ENCODE measurements around the gene RASSF7.

DNA sequence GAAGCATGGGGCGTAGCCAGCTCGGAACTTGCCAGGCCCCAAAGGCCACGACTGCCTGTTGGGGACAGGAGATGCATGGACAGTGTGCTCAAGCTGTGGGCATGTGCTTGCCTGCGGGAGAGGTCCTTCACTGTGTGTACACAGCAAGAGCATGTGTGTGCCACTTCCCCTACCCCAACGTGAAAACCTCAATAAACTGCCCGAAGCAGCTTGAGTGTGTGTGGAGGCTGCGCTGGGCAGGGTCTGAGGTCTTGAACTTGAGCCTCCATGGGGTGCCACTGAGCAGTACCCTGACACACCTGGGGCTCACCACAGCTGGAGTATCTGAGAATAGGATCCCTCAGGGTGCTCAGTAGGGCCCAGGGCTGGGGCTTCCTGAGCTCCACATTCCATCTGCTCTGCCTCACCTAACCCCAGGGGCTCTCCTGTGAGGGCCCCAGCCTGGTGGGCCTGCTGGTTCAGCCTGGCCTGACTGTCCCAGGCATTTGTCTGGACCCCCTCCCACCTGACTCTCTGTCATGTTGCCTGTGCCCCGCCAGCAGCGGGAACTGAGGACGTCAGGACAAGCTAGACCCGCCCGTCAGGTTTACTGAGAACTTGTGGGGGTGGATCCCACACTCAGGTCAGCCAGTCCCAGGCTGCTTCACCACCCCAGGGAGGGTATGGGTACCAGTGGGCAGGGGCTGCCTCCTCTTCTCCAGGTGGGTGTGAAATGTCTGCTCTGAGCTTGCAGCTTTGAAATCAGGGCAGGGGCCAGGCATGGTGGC is 3.2 kb downstream of the RASSF7 start:
- TF ChIP-seq, protein P1, sequence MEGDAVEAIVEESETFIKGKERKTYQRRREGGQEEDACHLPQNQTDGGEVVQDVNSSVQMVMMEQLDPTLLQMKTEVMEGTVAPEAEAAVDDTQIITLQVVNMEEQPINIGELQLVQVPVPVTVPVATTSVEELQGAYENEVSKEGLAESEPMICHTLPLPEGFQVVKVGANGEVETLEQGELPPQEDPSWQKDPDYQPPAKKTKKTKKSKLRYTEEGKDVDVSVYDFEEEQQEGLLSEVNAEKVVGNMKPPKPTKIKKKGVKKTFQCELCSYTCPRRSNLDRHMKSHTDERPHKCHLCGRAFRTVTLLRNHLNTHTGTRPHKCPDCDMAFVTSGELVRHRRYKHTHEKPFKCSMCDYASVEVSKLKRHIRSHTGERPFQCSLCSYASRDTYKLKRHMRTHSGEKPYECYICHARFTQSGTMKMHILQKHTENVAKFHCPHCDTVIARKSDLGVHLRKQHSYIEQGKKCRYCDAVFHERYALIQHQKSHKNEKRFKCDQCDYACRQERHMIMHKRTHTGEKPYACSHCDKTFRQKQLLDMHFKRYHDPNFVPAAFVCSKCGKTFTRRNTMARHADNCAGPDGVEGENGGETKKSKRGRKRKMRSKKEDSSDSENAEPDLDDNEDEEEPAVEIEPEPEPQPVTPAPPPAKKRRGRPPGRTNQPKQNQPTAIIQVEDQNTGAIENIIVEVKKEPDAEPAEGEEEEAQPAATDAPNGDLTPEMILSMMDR (IDR thresholded peaks at IDR 0.05), result no peak
- TF ChIP-seq EP300 (IDR thresholded peaks at IDR 0.05), result no peak
